H9 (cell line): ENCODE results near the gene S100A7A. TPM values are rescaled to one million over a fixed set of nuclear protein-coding genes. Genes with fewer than 3 reads are reported as not detected.
"Not testable (repeated sequence)": the region's sequence is repeated elsewhere in the genome, so short reads cannot be mapped to it uniquely, and the experiment has no call there.

Experiments used
- DNase-seq: peaks from one replicate; pipeline ENCODE4 v3.0.0-alpha.2; 2017
- H2AFZ ChIP-seq: one replicate; pipeline ENCODE4 v1.6.1; 2013; ENCODE audit warnings: mild to moderate bottlenecking, low read length, control low read depth, moderate library complexity
- H2AK5ac ChIP-seq: 2 replicates; pipeline ENCODE4 v1.6.1; 2013; ENCODE audit warnings: low read length, control low read depth, mixed read lengths; ENCODE audit not compliant: insufficient read length
- H2BK120ac ChIP-seq: one replicate; pipeline ENCODE4 v1.6.1; 2013; ENCODE audit warnings: low read depth, mild to moderate bottlenecking, low read length, control low read depth, inconsistent platforms; ENCODE audit not compliant: poor library complexity, severe bottlenecking
- H2BK12ac ChIP-seq: 2 replicates; pipeline ENCODE4 v1.6.1; 2013; ENCODE audit warnings: low read length, control low read depth, mixed read lengths, low read depth; ENCODE audit not compliant: insufficient read length
- H2BK15ac ChIP-seq: 2 replicates; pipeline ENCODE4 v1.6.1; 2013; ENCODE audit warnings: low read depth, low read length, control low read depth
- H2BK20ac ChIP-seq: one replicate; pipeline ENCODE4 v1.6.1; 2013; ENCODE audit warnings: low read depth, mild to moderate bottlenecking, low read length, control low read depth, inconsistent platforms; ENCODE audit not compliant: poor library complexity, severe bottlenecking
- H2BK5ac ChIP-seq: 2 replicates; pipeline ENCODE4 v1.6.1; 2013; ENCODE audit warnings: low read length, control low read depth, mixed read lengths; ENCODE audit not compliant: insufficient read length
- H3K14ac ChIP-seq: 2 replicates; pipeline ENCODE4 v1.6.1; 2013; ENCODE audit warnings: low read length, control low read depth; ENCODE audit not compliant: insufficient read depth
- H3K18ac ChIP-seq: 2 replicates; pipeline ENCODE4 v1.6.1; 2013; ENCODE audit warnings: low read depth, mild to moderate bottlenecking, mixed read lengths, low read length, control low read depth; ENCODE audit not compliant: insufficient read length
- H3K23ac ChIP-seq: 2 replicates; pipeline ENCODE4 v1.6.1; 2013; ENCODE audit warnings: low read length, control low read depth, mixed read lengths, low read depth; ENCODE audit not compliant: insufficient read length
- H3K23me2 ChIP-seq: 2 replicates; pipeline ENCODE4 v1.6.1; 2013; ENCODE audit warnings: low read depth, mild to moderate bottlenecking, mixed read lengths, low read length, control low read depth; ENCODE audit not compliant: insufficient read length, poor library complexity, severe bottlenecking
- H3K27ac ChIP-seq: 2 replicates; pipeline ENCODE4 v1.5.1; 2013; ENCODE audit warnings: low read length, control low read depth, mixed read lengths, low read depth; ENCODE audit not compliant: insufficient read length
- H3K27me3 ChIP-seq: 2 replicates; pipeline ENCODE4 v1.6.1; 2013; ENCODE audit warnings: low read length, control low read depth, inconsistent platforms; ENCODE audit not compliant: insufficient read depth
- H3K4ac ChIP-seq: 2 replicates; pipeline ENCODE4 v1.6.1; 2013; ENCODE audit warnings: low read depth, mild to moderate bottlenecking, control low read depth, inconsistent platforms, low read length, moderate library complexity
- H3K4me1 ChIP-seq: 2 replicates; pipeline ENCODE4 v1.6.1; 2013; ENCODE audit warnings: low read length, control low read depth, inconsistent platforms; ENCODE audit not compliant: insufficient read depth
- H3K4me2 ChIP-seq: 2 replicates; pipeline ENCODE4 v1.6.1; 2013; ENCODE audit warnings: low read length, control low read depth, mixed read lengths; ENCODE audit not compliant: insufficient read length, insufficient read depth
- H3K56ac ChIP-seq: 2 replicates; pipeline ENCODE4 v1.6.1; 2013; ENCODE audit warnings: low read depth, mild to moderate bottlenecking, mixed read lengths, low read length, control low read depth; ENCODE audit not compliant: insufficient read length
- H3K79me1 ChIP-seq: 2 replicates; pipeline ENCODE4 v1.6.1; 2013; ENCODE audit warnings: low read depth, mild to moderate bottlenecking, moderate library complexity, low read length, control low read depth, inconsistent platforms; ENCODE audit not compliant: insufficient read depth, poor library complexity, severe bottlenecking
- H3K79me2 ChIP-seq: 2 replicates; pipeline ENCODE4 v1.6.1; 2013; ENCODE audit warnings: low read length, control low read depth, inconsistent platforms; ENCODE audit not compliant: insufficient read depth
- H3K9ac ChIP-seq: 2 replicates; pipeline ENCODE4 v1.6.1; 2013; ENCODE audit warnings: low read length, control low read depth, mixed read lengths; ENCODE audit not compliant: insufficient read length; ENCODE audit errors: extremely low read depth
- H3K9me3 ChIP-seq: one replicate; pipeline ENCODE4 v1.6.1; 2013; ENCODE audit warnings: low read depth, low read length, inconsistent platforms; ENCODE audit not compliant: control insufficient read depth
- H3T11ph ChIP-seq: one replicate; pipeline ENCODE4 v1.6.1; 2013; ENCODE audit warnings: mild to moderate bottlenecking, low read length, control low read depth, inconsistent platforms
- H4K20me1 ChIP-seq: one replicate; pipeline ENCODE4 v1.6.1; 2013; ENCODE audit not compliant: control insufficient read depth, insufficient read length, insufficient read depth
- H4K5ac ChIP-seq: 2 replicates; pipeline ENCODE4 v1.6.1; 2013; ENCODE audit warnings: low read depth, mild to moderate bottlenecking, mixed read lengths, low read length, control low read depth; ENCODE audit not compliant: insufficient read length
- H4K8ac ChIP-seq: replicated peaks from 2 replicates; pipeline ENCODE4 v1.6.1; 2013; ENCODE audit warnings: low read length, control low read depth, mixed read lengths, low read depth; ENCODE audit not compliant: insufficient read length
- H4K91ac ChIP-seq: 2 replicates; pipeline ENCODE4 v1.6.1; 2013; ENCODE audit warnings: low read depth, mild to moderate bottlenecking, moderate library complexity, mixed read lengths, low read length, control low read depth; ENCODE audit not compliant: insufficient read length
- H3K27ac Mint-ChIP-seq, 3 experiments: 2 replicates in 2 of 3; 3 replicates in 1 of 3; pipeline ENCODE4 v1.8.0; 2020 to 2021; ENCODE audit warnings: mixed read lengths in 3 of 3, mild to moderate bottlenecking in 1 of 3, moderate library complexity in 1 of 3
- H3K27me3 Mint-ChIP-seq: 2 replicates; pipeline ENCODE4 v1.8.0; 2021; ENCODE audit warnings: low read depth, mild to moderate bottlenecking, moderate library complexity, mixed read lengths
- H3K36me3 Mint-ChIP-seq, 3 experiments: 2 replicates in 2 of 3; 3 replicates in 1 of 3; pipeline ENCODE4 v1.8.0; 2020 to 2021; ENCODE audit warnings: low read depth in 3 of 3, mixed read lengths in 3 of 3; ENCODE audit not compliant: insufficient read depth in 1 of 3
- H3K4me1 Mint-ChIP-seq, 2 experiments: 2 replicates each; pipeline ENCODE4 v1.8.0; 2020; ENCODE audit warnings: mixed read lengths in 2 of 2
- H3K4me3 Mint-ChIP-seq, 2 experiments: 2 replicates in 1 of 2; 3 replicates in 1 of 2; pipeline ENCODE4 v1.8.0; 2020 to 2021; ENCODE audit warnings: mild to moderate bottlenecking in 2 of 2, mixed read lengths in 2 of 2, moderate library complexity in 1 of 2
- H3K9me3 Mint-ChIP-seq, 2 experiments: 2 replicates in 1 of 2; 3 replicates in 1 of 2; pipeline ENCODE4 v1.8.0; 2020; ENCODE audit warnings: mild to moderate bottlenecking in 2 of 2, mixed read lengths in 2 of 2, moderate library complexity in 1 of 2
- CTCF ChIP-seq: fragments of 200-600 bp; sonication (generic); conservative IDR thresholded peaks from 3 replicates; pipeline ENCODE4 v1.8.0; 2021; ENCODE audit warnings: antibody characterized with exemption, mild to moderate bottlenecking
- WGBS: extraction: QIAGEN DNeasy Blood & Tissue Kit; methylation state at CpG from one replicate; pipeline ENCODE4 v1.1.7; 2013; ENCODE audit warnings: missing lambda C conversion rate, low lambda C conversion rate, mixed read lengths; ENCODE audit not compliant: insufficient read length; ENCODE audit errors: extremely low coverage; 5-methylcytosine and 5-hydroxymethylcytosine counted together
- total RNA-seq: library from RNA; stranded (reverse); gene quantifications from 2 replicates; pipeline ENCODE4 v1.2.1, GENCODE V29; 2021

The S100A7A gene
- total RNA-seq, 1 experiment from 2014 or later, result not detected

GRCh38 chr1:153447498-153448170, 31.3 kb downstream of the S100A7A start:
- no peak overlapping the region for H3K4ac ChIP-seq
- no peak for TF ChIP-seq CTCF
- H3K79me1 ChIP-seq, result no peaks in the 10 kb centered on the region
- no peak overlapping the region for H2BK120ac ChIP-seq
- no peaks in the 10 kb centered on the region for H3K23me2 ChIP-seq
- H3K27ac Mint-ChIP-seq, result no peak overlapping the region
- no peak overlapping the region for H3K56ac ChIP-seq
- no CpG with 5 or more reads among the region's 1 CpG for WGBS
- H3T11ph ChIP-seq, result no peak overlapping the region
- H3K4me3 Mint-ChIP-seq, result no peak overlapping the region
- peaks cover 29% of the 10 kb centered on the region for H3K27me3 Mint-ChIP-seq
- no peak overlapping the region for H4K5ac ChIP-seq
- no peak overlapping the region for H2BK20ac ChIP-seq
- no peak overlapping the region for H3K23ac ChIP-seq
- no peaks in the 10 kb centered on the region for H3K4me1 ChIP-seq
- H3K79me2 ChIP-seq, result no peaks in the 10 kb centered on the region
- no peak overlapping the region for H2BK15ac ChIP-seq
- no peak overlapping the region for H4K8ac ChIP-seq
- H2BK5ac ChIP-seq, result no peak overlapping the region
- no peak overlapping the region for H2AFZ ChIP-seq
- no peak overlapping the region for H3K18ac ChIP-seq
- H3K36me3 Mint-ChIP-seq, result no peaks in the 10 kb centered on the region
- no peak overlapping the region for H2BK12ac ChIP-seq
- H3K9ac ChIP-seq, result no peak overlapping the region
- H4K20me1 ChIP-seq, result no peaks in the 10 kb centered on the region
- no peaks in the 10 kb centered on the region; a peak in 1 of 5 replicates for H3K9me3 Mint-ChIP-seq
- no peaks in the 10 kb centered on the region for H3K9me3 ChIP-seq
- H3K4me1 Mint-ChIP-seq, result no peaks in the 10 kb centered on the region
- no peak overlapping the region for H3K14ac ChIP-seq
- no peak overlapping the region for H3K27ac ChIP-seq
- no peak overlapping the region for H4K91ac ChIP-seq
- H3K4me2 ChIP-seq, result no peak overlapping the region
- H2AK5ac ChIP-seq, result no peak overlapping the region
- no peak for DNase-seq
- no peaks in the 10 kb centered on the region for H3K27me3 ChIP-seq

GRCh38 chr1:153448851-153449250, 32.5 kb downstream of the S100A7A start:
- not testable (repeated sequence) for H3K27ac ChIP-seq, H3K9ac ChIP-seq, H3K23me2 ChIP-seq, H3K27ac Mint-ChIP-seq, H2AFZ ChIP-seq, H2BK20ac ChIP-seq, DNase-seq, H3K9me3 ChIP-seq, H3K18ac ChIP-seq, H4K91ac ChIP-seq, H2BK5ac ChIP-seq, H3K4me2 ChIP-seq, H4K20me1 ChIP-seq, H2BK12ac ChIP-seq, H3K4me1 Mint-ChIP-seq, H3K4me3 Mint-ChIP-seq, H4K8ac ChIP-seq, H3K79me2 ChIP-seq, H3K27me3 ChIP-seq, H3K4me1 ChIP-seq, H3K4ac ChIP-seq, H3K79me1 ChIP-seq, H3K56ac ChIP-seq, H3K14ac ChIP-seq, H4K5ac ChIP-seq, H2BK120ac ChIP-seq, H2BK15ac ChIP-seq, H2AK5ac ChIP-seq, H3T11ph ChIP-seq, H3K36me3 Mint-ChIP-seq, H3K23ac ChIP-seq, H3K9me3 Mint-ChIP-seq
- no CpG with 5 or more reads among the region's 4 CpGs for WGBS
- peaks cover 26% of the 10 kb centered on the region for H3K27me3 Mint-ChIP-seq
